Caco-2 (cell line): ENCODE data around the gene FJX1. TPM values are rescaled to one million over a fixed set of nuclear protein-coding genes. Genes with fewer than 3 reads are reported as not detected.
A peak's percentile ranks its signal among the peaks of the same experiment; 100 is the strongest.

Experiments used
- BruUV-seq: library from RNA; stranded (reverse); fragments of 400-500 nt; replicated peaks from 2 replicates; lab custom pipeline; 2021; lab: Mats Ljungman, UMichigan
- CTCF ChIA-PET: fragments of 300-600 bp; sonication (Branson Sonifier 250); formaldehyde crosslinking; loops from one replicate; lab custom pipeline; 2022; ENCODE audit warnings: antibody characterized with exemption; lab: Charles Lee
- POLR2A ChIA-PET: fragments of 300-600 bp; sonication (Branson Sonifier 250); formaldehyde crosslinking; loops from one replicate; lab custom pipeline; 2022; ENCODE audit warnings: antibody characterized with exemption; lab: Charles Lee
- DNase-seq, 2 experiments: peaks; one replicate each; pipeline versions ENCODE4 v3.0.0 to v3.0.0-alpha.2; 2020 to 2022
- H3K27me3 ChIP-seq: replicated peaks from 2 replicates; pipeline ENCODE4 v1.6.0; 2011; ENCODE audit warnings: low read length; ENCODE audit not compliant: control insufficient read depth, insufficient read depth
- H3K36me3 ChIP-seq: 2 replicates; pipeline ENCODE4 v1.5.1; 2011; ENCODE audit warnings: low read length; ENCODE audit not compliant: control insufficient read depth, insufficient read depth
- H3K4me1 ChIP-seq: fragments of 250-450 bp; sonication (Bioruptor Pico); 2 replicates; pipeline ENCODE4 v1.5.1; 2020; ENCODE audit warnings: mild to moderate bottlenecking
- H3K4me3 ChIP-seq: 2 replicates; pipeline ENCODE4 v1.5.1; 2011; ENCODE audit warnings: low read depth, mild to moderate bottlenecking, control low read depth, low read length
- H3K9me3 ChIP-seq: fragments of 250-450 bp; sonication (Bioruptor Pico); 2 replicates; pipeline ENCODE4 v1.5.1; 2020; ENCODE audit warnings: mild to moderate bottlenecking, moderate library complexity
- H3K27ac Mint-ChIP-seq: one replicate; pipeline ENCODE4 v1.8.0; 2022; ENCODE audit warnings: mixed read lengths; ENCODE audit not compliant: unreplicated experiment
- H3K27me3 Mint-ChIP-seq: one replicate; pipeline ENCODE4 v1.8.0; 2022; ENCODE audit warnings: mixed read lengths; ENCODE audit not compliant: insufficient read depth, unreplicated experiment
- H3K36me3 Mint-ChIP-seq: one replicate; pipeline ENCODE4 v1.8.0; 2022; ENCODE audit warnings: mild to moderate bottlenecking, mixed read lengths; ENCODE audit not compliant: insufficient read depth, unreplicated experiment
- H3K4me1 Mint-ChIP-seq: one replicate; pipeline ENCODE4 v1.8.0; 2022; ENCODE audit warnings: low read depth, mixed read lengths; ENCODE audit not compliant: unreplicated experiment
- H3K4me3 Mint-ChIP-seq: one replicate; pipeline ENCODE4 v1.8.0; 2022; ENCODE audit warnings: mild to moderate bottlenecking, moderate library complexity, mixed read lengths; ENCODE audit not compliant: unreplicated experiment
- H3K9me3 Mint-ChIP-seq: one replicate; pipeline ENCODE4 v1.8.0; 2022; ENCODE audit warnings: mixed read lengths; ENCODE audit not compliant: unreplicated experiment
- intact Hi-C: fragments of 100-400 bp; cut with micrococcal nuclease; formaldehyde crosslinking; loops from one replicate; pipeline ENCODE4 v1.10.0; 2022; ENCODE audit not compliant: unreplicated experiment
- total RNA-seq: library from RNA; stranded (reverse); gene quantifications from 2 replicates; pipeline ENCODE4 v1.2.3, GENCODE V29; 2022
- TF ChIP-seq, protein P1 (sequence below), 2 experiments: fragments of 200-600 bp in 1 of 2; IDR thresholded peaks; 1 replicate in 1 of 2; 2 replicates in 1 of 2; pipeline versions ENCODE4 v1.5.1 to v1.8.0; 2011 to 2022; ENCODE audit warnings: antibody characterized with exemption in 1 of 2, control low read depth in 1 of 2, inconsistent platforms in 1 of 2, low read depth in 1 of 2, low read length in 1 of 2, mild to moderate bottlenecking in 1 of 2, moderate library complexity in 1 of 2; ENCODE audit not compliant: insufficient read depth in 1 of 2, severe bottlenecking in 1 of 2, unreplicated experiment in 1 of 2

Gene FJX1
- total RNA-seq, 1 experiment from 2014 or later = 14.4 TPM

DNA sequence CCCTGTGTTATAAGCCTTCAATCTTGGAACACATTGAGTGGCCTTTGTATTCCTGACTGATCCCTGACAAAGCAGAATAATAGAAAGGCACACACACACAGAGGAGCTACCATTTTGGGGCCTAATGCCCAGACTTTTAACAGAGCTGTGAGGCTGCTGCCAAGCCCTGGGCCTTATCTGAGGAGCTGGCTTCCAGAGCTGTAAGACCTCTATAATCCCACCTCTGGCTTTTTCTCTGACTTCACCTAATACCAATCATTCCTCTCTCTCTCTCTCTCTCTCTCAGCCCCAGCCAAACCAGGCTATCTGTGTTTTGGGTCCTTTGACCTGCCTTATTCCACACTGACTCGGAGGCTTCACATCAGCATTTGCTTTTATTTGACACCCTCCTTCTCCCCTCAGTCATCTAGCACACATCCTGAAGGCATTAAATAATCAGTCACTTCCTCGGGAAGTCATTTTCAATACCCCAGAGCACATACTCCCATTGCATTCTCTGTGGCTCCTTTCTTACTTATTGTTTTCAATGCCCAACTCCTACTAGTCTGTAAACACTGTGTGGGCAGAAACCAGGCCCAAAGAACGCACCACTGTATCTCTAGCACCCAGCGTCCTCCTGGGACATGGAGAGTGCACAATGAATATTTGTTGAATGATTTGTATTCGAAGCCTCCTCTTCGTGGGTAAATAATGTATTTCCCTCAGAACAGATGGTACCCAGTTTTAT lies 23.1 kb downstream of the FJX1 start:
- no peak overlapping the region for H3K4me3 ChIP-seq
- peaks cover 6% of the 10 kb centered on the region for H3K4me1 Mint-ChIP-seq
- H3K4me3 Mint-ChIP-seq = no peak overlapping the region
- H3K36me3 Mint-ChIP-seq = no peaks in the 10 kb centered on the region
- H3K27ac Mint-ChIP-seq = peak overlapping the region; percentile 5
- no peaks in the 10 kb centered on the region for H3K9me3 Mint-ChIP-seq
- H3K27me3 Mint-ChIP-seq = no peaks in the 10 kb centered on the region
- POLR2A ChIA-PET = no interaction called here
- no TSS peak for BruUV-seq
- H3K27me3 ChIP-seq = no peaks in the 10 kb centered on the region
- DNase-seq = peak in 1 of 2 experiments; percentile 13
- H3K36me3 ChIP-seq = no peaks in the 10 kb centered on the region
- intact Hi-C loops = no loop called here
- H3K4me1 ChIP-seq = 0 out of 2 replicates have a peak, but pooled peaks cover 7% of the 10 kb centered on the region
- CTCF ChIA-PET = no interaction called here
- H3K9me3 ChIP-seq = no peaks in the 10 kb centered on the region
- TF ChIP-seq, protein P1, sequence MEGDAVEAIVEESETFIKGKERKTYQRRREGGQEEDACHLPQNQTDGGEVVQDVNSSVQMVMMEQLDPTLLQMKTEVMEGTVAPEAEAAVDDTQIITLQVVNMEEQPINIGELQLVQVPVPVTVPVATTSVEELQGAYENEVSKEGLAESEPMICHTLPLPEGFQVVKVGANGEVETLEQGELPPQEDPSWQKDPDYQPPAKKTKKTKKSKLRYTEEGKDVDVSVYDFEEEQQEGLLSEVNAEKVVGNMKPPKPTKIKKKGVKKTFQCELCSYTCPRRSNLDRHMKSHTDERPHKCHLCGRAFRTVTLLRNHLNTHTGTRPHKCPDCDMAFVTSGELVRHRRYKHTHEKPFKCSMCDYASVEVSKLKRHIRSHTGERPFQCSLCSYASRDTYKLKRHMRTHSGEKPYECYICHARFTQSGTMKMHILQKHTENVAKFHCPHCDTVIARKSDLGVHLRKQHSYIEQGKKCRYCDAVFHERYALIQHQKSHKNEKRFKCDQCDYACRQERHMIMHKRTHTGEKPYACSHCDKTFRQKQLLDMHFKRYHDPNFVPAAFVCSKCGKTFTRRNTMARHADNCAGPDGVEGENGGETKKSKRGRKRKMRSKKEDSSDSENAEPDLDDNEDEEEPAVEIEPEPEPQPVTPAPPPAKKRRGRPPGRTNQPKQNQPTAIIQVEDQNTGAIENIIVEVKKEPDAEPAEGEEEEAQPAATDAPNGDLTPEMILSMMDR (IDR thresholded peaks at IDR 0.05; ENCODE audit: insufficient read depth in 1 of 2, low read depth in 1 of 2, low read length in 1 of 2, severe bottlenecking in 1 of 2, unreplicated experiment in 1 of 2) = no peak

DNA sequence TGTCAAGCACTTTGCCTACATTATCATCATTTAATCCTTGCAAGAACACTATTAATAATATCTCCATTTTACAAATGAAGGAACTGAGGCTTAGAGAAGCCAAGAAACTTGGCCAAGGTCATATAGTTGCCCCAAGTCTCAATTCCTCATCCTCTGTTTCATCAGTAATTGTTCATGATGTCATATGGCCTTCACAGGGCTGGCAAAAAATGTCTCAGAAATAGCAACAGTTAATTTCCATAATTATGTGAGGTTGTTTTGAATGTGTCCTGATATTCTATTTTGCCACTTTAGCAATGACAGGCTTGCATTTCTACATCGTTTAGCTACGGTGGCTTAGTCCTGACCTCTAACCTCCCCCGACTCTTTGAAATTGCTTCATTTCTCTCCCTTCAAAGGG lies 23.7 kb downstream of the FJX1 start:
- H3K9me3 ChIP-seq = no peaks in the 10 kb centered on the region
- TF ChIP-seq, protein P1 (IDR thresholded peaks at IDR 0.05; ENCODE audit: insufficient read depth in 1 of 2, low read depth in 1 of 2, low read length in 1 of 2, severe bottlenecking in 1 of 2, unreplicated experiment in 1 of 2) = no peak
- CTCF ChIA-PET = no interaction called here
- POLR2A ChIA-PET = no interaction called here
- no peaks in the 10 kb centered on the region for H3K27me3 ChIP-seq
- no peak overlapping the region for H3K4me3 ChIP-seq
- DNase-seq = no peak
- peaks cover 6% of the 10 kb centered on the region for H3K4me1 Mint-ChIP-seq
- no peaks in the 10 kb centered on the region for H3K27me3 Mint-ChIP-seq
- no peak overlapping the region for H3K27ac Mint-ChIP-seq
- no TSS peak for BruUV-seq
- 0 out of 2 replicates have a peak, but pooled peaks cover 7% of the 10 kb centered on the region for H3K4me1 ChIP-seq
- H3K9me3 Mint-ChIP-seq = no peaks in the 10 kb centered on the region
- no peaks in the 10 kb centered on the region for H3K36me3 Mint-ChIP-seq
- H3K4me3 Mint-ChIP-seq = no peak overlapping the region
- no peaks in the 10 kb centered on the region for H3K36me3 ChIP-seq
- intact Hi-C loops = no loop called here

DNA sequence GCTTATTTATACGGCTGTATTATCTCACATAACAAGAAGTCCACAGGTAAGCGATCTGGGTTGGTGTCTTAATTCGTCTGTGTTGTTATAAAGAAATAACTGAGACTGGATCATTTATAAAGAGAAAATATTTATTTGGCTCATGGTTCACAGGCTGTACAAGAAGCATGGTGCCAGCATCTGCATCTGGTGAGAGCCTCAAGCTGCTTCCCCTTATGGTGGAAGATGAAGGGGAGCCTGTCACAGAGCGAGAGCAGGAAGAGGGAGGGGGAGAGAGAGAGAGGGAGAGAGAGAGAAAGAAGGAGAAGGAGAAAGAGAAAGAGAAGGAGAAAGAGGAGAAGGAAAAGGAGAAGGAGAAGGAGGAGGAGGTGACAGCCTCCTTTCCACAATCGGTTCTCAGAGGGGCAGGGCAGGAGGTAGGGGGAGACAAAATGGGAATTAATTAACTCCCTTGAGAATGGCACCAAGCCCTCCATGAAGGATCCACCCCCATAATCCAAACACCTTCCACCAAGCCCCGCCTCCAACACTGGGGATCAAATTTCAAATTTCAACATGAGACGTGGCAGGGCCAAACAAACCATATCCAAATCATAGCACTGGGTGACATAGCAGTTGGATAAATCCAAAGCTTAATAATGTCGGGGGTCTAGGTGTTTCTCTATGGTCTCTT lies 29.3 kb downstream of the FJX1 start:
- intact Hi-C loops = no loop called here
- no TSS peak for BruUV-seq

More for the DNA sequence above, 29.3 kb downstream of the FJX1 start:
- Histone ChIP-seq H3K4me3 (no peak overlapping the region), H3K9me3 (no peaks in the 10 kb centered on the region), H3K36me3 (no peaks in the 10 kb centered on the region), H3K4me1 (no peaks in the 10 kb centered on the region), H3K27me3 (no peaks in the 10 kb centered on the region)
- Mint-ChIP-seq H3K9me3 (no peaks in the 10 kb centered on the region), H3K36me3 (no peaks in the 10 kb centered on the region), H3K27me3 (peaks cover 5% of the 10 kb centered on the region), H3K4me3 (no peak overlapping the region), H3K4me1 (no peaks in the 10 kb centered on the region), H3K27ac (no peak overlapping the region)
- DNase-seq = no peak
- ChIA-PET CTCF (no interaction called here), POLR2A (no interaction called here)
- TF ChIP-seq, protein P1 (IDR thresholded peaks at IDR 0.05; ENCODE audit: insufficient read depth in 1 of 2, low read depth in 1 of 2, low read length in 1 of 2, severe bottlenecking in 1 of 2, unreplicated experiment in 1 of 2) = no peak
